Skeletal muscle cell (primary cell): ENCODE results near the gene KDM5A.
A peak's percentile ranks its signal among the peaks of the same experiment; 100 is the strongest.
"Not testable (repeated sequence)": the region's sequence is repeated elsewhere in the genome, so short reads cannot be mapped to it uniquely, and the experiment has no call there.

Experiments
- DNase-seq: peaks from one replicate; pipeline ENCODE4 v3.0.0-alpha.2; 2010; ENCODE audit warnings: low read depth
- H3K4me3 ChIP-seq: 2 replicates; pipeline ENCODE4 v1.5.1; 2011; ENCODE audit warnings: low read depth, mild to moderate bottlenecking, control low read depth, low read length, moderate library complexity

KDM5A gene

DNA sequence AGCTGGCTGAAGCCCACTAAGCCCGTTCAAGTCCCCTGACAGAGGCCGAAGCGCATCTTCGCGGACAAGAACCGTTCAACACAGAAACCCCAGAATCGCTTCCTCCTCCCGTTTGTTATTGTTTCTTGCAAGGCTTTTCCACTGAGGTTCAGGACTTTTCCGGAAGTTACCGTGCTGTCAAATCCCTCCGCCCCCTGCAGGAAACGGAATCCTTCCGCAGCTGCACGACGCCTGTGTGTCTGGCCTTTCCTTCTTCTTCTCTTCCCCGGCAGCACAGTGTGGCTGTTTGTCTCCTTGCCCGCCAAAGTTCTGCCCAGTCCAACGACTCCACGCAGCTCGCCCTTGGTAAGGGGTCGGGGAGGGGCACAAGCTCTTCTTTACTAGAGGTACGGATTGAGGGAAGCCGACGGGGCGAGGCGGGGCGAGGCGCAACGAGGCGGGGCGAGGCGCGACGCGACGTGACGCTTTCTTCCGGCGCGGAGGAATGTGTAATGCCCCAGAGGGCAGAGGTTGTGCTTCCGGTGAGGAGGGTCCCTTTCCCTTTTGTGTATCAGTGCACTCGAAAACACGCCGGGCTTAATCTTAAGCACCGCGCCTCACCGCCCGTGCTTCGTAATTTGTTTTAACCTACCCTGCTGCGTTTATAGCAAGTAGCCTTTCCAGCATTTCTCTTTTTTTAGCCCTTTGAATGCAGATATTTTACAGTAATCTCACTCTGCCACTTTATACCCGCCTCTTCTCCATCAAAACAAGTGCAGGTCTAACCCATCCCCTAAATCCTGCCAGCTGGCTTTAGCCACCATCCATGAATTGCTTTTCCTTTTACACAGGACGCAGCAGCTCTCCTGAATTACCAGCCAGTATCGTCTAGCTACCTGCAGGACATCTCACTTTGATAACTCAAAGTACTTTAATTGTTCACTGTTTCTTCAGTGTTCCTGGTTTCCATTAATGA lies at the start of gene KDM5A:
KDM5A (minus strand) TSS at position 179 of the 955 bp plus-strand sequence. CDS start 229 bp downstream, outside the sequence.
- peak; percentile 88 for DNase-seq
- peak within 1 kb of the TSS; percentile 95 for H3K4me3 ChIP-seq

DNA sequence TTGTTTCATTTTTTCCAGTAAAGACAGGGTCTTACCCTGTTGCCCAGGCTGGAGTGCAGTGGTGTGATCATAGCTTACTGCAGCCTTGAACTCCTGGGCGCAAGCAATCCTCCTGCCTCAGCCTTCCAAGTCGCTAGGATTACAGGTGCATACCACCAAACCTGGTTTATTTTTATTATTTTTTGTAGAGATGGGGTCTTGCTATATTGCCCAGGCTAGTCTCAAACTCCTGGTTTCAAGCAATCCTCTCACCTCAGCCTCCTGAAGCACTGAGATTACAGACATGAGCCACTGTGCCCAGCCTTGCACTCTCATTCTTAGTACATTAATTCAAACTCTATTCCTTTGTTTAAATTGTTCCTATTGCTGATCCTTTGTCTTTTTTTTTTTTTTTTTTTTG lies 46.6 kb upstream of the KDM5A start:
- DNase-seq, result not testable (repeated sequence)

DNA sequence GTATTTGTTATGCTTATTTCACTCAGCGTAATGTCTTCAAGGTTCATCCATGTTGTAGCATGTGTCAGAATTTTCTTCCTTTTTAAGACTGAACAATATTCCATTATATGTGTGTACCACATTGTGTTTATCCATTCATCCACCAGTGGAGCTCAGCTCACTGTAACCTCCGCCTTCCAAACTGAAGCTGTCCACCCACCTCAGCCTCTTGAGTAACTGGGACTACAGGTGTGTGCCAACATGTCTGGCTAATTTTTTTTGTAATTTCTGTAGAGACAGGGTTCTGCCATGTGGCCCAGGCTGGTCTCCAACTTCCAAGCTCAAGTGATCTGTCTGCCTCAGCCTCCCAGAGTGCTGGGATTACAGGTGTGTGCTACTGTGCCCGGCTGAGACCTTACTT lies 33.4 kb upstream of the KDM5A start:
- H3K4me3 ChIP-seq, result no peak overlapping the region
- no peak for DNase-seq

More for the DNA sequence above, 46.6 kb upstream of the KDM5A start:
- not testable (repeated sequence) for H3K4me3 ChIP-seq

DNA sequence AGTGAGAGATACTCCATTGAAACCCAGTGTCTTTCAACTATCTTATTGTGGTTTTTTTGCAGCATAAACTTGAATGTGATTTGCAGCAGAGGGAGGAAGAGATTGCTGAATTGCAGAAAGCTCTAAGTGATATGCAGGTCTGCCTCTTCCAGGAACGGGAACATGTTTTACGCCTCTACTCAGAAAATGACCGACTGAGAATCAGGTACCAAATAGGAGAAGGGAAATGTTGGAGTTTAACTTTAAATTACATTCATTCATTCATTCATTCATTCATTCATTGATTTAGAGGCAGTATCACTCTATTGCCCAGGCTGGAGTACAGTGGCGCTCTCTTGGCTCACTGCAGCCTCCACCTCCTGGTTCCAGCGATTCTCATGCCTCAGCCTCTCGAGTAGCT lies 29.3 kb upstream of the KDM5A start:
- H3K4me3 ChIP-seq, result no peak overlapping the region

DNA sequence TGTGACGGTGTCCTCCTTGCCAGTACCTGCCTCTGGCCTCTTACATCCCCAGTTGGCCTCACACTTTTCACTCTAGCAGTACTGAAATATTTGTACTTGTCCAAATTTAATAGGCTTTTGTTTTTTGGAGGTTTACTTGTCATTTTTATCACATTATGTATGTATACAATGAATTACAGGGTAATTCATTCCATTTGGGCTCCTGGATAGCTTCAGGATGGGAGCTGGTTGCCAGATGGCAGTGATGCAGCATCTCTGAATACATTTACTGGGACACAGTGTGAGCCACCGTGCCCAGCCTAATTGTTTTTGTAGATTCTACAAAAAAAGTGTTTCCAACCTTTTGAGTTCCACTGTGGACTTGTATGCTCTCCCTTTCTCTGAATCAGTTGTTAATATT lies 25.7 kb upstream of the KDM5A start:
- no peak overlapping the region for H3K4me3 ChIP-seq
- DNase-seq, result no peak

More for the DNA sequence above, 29.3 kb upstream of the KDM5A start:
- no peak for DNase-seq

DNA sequence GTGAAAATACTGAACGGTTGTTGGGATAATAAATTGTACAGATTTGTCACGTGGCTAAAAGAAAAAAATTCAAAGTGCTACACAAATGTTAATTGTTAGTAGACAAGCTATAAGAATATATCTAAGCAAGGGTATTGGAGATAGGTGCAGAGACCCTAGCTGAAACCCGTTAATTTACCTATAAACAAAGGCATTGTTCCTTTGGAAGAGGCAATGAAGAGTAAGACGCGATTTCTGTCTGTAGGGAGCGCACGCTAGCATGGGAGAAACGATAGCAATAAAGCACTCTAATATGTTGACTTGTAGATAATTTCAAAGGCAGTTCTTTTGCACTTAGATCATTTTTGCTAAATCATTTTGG lies 12.9 kb upstream of the KDM5A start:
- no peak for DNase-seq
- H3K4me3 ChIP-seq, result peak overlapping the region; percentile 60

DNA sequence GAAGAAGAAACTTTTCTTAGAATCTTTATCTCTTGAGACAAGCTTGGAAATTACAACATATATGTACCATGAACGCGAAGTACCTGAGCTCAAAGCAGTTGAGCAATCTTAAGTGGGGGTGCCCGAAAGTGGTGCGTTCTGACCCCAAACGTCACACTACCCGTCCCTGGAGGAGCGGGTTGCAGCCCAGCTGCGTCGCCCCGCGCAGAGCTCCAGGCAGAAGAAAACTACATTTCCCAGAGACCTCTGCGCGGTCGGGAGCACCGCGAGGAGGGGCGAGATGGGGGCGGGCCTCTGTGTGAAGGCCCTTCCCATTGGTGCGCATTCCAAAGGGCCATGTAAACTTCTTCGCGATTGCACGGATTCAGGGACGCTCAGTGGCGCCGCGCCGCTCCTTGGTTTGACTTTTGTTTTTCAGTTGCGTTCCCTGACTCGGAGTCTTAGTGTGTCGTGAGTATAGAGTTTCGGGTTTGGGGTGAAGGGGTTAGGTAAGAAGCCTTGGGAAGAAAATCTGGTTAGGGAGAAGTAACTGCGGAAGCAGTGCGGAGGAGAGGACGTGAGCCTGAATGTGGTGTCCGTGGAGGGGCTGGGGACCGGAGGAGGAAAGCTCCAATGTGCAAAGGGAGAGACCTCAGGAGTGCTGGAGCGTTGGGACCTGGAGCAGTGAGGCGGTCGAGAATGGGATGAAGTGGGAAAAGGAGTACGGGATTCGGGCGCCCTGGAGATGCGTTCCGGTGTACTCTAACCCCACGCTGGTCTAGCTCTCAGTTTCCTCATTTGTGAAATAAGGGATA lies 12.3 kb upstream of the KDM5A start, which contains the start of gene CCDC77:
CCDC77 (plus strand) TSS at position 410 of the 794 bp plus-strand sequence. CDS start 7,740 bp downstream, outside the sequence.
- DNase-seq, result peak; percentile 62
- H3K4me3 ChIP-seq, result peak within 1 kb of the TSS; percentile 60

DNA sequence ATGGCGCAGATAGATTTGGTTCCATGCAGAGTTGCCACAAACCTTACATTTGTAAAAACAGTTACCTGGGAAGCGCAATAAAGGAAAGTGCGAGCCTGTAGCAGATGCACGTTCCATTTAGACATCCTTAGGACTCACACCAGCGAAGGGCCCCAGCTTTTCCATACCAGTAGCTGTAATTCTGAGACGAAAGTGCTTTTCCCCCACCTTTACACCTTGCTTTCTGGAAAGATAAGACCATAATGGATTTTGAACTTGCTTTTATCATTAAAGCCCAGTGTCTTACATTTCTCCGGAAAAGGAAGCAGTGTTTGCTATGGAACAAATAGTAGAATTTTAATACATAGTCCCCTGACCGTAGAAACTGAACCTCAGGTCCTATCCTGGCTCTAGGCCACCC lies 11.7 kb upstream of the KDM5A start:
- peak overlapping the region; percentile 60 for H3K4me3 ChIP-seq
- no peak for DNase-seq

DNA sequence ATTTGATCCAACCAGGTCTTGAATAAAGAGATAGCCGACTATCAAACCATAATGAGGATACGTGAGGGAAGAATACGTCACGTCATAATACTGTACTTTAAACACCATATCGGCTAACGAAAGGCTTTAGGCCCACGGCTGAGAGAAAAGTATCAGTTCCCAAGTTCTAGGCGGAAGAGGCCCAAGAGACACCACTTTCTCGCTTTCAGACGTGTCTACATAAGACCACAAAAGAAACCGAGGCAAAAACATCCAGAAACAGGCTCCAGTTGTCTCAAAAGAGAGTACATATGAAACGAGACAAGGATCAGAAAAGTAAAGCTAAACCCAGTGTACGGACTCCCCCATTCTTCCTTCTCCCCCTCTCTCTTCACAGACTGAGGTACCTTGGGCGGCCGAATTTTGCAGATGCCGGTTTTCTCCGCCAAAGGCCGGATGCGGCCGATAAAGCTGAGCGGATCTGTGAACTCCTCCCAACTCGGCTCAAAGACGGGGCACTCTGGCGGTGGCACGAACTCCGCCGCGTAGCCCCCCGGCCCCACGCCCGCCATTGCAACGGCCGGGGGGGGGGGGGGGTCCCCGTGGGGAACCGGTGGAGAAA lies 479 bp downstream of the KDM5A start:
- H3K4me3 ChIP-seq, result peak overlapping the region; percentile 95
- DNase-seq, result no peak

DNA sequence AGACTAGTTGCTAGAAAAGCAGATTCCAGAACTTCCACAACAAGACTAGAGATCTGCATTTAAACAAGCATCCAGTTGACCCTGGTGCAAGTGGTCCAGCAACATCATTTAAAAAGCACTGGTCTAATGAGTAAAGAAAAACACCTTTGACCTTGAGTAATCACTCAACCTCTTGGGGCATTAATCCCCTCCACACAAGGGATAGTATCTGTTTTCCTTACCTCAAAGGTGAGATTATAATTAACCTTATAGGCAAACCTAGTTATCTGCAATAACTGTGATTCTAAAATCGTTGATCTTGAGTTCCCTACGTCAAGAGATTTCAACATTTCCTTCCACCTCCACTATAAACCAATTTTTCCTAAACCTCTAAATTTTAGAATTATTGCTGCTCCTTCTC lies 1.1 kb downstream of the KDM5A start:
- peak overlapping the region; percentile 95 for H3K4me3 ChIP-seq
- DNase-seq, result no peak

DNA sequence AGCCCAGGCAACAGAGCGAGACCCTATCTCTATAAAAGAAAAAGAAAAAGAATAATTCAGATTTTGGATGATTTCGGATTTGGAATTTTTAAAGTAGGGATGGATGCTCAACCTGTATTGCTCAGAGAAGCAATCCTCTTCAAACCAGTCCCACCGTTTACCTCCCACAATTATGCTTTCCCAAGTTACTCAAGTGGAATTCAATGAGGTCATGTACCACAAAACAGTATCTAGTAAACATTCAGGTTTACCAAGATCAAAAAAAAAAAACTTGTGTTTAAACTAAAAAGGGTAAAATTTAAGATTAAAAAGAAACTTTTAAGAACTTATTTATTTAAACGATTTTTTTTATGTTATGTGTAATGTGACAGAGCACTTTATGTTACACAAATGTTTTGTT lies 2.5 kb downstream of the KDM5A start:
- no peak for DNase-seq
- peak overlapping the region; percentile 95 for H3K4me3 ChIP-seq

DNA sequence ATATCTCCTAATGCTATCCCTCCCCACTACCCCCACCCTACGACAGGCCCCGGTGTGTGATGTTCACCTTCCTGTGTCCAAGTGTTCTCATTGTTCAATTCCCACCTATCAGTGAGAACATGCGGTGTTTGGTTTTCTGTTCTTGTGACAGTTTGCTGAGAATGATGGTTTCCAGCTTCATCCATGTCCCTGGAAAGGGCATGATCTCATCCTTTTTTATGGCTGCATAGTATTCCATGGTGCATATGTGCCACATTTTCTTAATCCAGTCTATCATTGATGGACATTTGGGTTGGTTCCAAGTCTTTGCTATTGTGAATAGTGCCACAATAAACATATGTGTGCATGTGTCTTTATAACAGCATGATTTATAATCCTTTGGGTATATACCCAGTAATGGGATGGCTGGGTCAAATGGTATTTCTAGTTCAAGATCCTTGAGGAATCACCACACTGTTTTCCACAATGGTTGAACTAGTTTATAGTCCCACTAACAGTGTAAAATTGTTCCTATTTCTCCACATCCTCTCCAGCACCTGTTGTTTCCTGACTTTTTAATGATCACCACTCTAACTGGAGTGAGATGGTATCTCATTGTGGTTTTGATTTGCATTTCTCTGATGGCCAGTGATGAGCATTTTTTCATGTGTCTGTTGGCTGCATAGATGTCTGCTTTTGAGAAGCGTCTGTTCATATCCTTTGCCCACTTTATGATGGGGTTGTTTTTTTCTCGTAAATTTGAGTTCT lies 18.2 kb downstream of the KDM5A start:
- H3K4me3 ChIP-seq, DNase-seq: not testable (repeated sequence)

DNA sequence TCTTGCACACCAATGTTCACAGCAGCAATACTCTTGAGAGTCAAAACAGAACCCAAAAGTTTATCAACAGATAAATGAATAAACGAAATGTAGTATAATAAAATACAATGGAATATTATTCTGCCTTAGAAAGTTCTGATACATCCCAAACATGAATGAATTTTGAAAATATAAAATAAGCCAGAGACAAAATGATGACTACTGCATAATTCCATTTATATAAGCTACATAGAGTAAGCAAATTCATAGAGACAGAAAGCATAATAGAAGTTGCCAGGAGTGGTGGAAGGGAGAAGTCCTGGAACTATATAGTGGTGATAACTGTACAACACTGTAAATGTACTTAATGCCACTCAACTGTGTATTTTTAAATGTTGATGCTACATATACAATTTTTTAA lies 21.1 kb downstream of the KDM5A start:
- no peak overlapping the region for H3K4me3 ChIP-seq
- no peak for DNase-seq

DNA sequence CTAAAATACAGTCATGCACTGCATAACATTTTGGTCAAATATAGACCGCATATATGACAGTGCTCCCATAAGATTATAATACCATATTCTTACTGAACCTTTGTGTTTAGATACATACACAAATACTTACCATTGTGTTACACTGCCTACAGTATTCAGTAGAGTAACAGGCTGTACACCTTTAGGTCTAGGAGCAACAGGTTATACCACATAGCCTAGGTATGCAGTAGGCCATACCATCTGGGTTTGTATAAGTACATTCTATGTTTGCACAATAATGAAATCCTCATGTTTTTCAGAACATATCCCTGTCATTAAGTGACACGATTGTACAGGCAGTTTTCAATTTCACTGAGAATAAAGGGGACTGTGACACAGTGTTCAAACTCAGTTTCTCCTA lies 22.3 kb downstream of the KDM5A start:
- DNase-seq, result no peak
- no peak overlapping the region for H3K4me3 ChIP-seq

DNA sequence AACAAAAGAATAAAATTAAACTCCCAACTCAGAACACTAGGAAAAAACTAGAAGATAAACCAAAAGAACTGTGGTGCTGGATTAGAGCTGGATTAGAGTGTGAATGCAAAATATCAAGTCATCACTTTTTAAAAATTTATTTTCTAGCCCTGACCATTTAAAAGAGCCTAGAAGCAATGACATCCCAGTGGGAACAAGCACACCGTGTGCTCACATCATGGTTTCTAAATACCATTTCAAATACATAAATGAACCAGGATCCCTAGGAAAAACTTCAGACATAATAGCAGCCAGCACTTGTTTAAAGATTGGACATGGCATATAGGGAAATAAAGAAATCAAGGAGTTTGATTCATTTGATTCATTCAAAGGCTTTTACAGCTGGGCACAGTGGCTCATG lies 30.0 kb downstream of the KDM5A start:
- DNase-seq, result no peak

DNA sequence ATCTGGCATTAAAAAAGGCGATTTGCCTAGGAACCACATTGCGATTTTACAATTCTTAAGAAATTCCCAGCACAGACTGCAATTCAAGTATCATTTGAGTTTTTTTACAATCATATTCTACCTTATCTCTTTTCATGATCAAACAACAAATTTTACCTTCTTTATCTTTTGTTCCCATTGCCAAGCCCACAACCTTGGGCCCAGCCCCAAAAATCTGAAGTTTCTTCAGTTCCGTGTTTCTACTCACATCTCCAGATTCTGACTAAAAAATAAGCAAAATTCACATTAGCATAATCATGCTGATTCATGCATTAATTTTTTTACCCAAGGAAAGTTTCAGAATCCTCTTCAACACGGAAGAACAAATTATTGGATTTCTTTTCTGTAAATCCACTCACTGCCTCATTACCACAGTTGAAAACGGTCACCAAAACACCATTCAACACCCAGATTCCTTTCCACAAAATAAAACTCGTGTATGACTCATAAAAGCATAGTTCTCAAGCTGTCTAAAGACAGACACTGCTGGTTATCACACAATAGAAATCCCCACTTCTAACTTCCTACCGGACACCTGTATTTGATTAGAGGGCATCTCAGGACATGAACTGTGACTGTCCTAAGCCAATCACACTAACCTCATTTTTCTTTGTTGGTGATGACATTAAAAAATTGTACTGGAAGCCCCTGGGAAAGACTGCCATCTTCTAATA lies 32.7 kb downstream of the KDM5A start:
- no peak for DNase-seq
- H3K4me3 ChIP-seq, result no peak overlapping the region

More for the DNA sequence above, 30.0 kb downstream of the KDM5A start:
- no peak overlapping the region for H3K4me3 ChIP-seq

DNA sequence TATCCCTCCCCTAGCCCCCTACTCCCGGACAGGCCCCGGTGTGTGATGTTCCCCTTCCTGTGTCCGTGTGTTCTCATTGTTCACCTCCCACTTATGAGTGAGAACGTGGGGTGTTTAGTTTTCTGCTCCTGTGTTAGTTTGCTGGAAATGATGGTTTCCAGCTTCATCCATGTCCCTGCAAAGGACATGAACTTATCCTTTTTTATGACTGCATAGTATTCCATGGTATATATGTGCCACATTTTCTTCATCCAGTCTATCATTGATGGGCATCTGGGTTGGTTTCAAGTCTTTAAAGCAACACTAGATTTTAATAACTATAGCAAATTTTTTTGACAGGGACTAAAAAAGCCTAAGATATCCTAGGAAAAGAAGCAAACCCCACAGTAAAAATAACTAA lies 37.9 kb downstream of the KDM5A start:
- not testable (repeated sequence) for DNase-seq, H3K4me3 ChIP-seq

DNA sequence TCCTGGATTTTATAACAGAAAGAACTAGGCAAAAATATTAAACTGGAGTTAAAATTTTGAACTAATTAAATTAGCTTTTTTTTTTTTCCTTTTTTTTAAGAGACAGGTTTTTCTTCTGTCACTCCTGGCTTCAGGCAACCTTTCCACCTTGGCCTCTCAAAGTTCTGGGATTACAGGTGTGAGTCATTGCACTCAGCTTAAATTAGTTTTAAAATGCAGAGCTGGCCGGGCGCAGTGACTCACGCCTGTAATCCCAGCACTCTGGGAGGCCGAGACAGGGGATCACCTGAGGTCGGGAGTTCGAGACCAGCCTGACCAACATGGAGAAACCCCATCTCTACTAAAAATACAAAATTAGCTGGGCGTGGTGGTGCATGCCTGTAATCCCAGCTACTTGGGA lies 39.5 kb downstream of the KDM5A start:
- H3K4me3 ChIP-seq, result not testable (repeated sequence)

DNA sequence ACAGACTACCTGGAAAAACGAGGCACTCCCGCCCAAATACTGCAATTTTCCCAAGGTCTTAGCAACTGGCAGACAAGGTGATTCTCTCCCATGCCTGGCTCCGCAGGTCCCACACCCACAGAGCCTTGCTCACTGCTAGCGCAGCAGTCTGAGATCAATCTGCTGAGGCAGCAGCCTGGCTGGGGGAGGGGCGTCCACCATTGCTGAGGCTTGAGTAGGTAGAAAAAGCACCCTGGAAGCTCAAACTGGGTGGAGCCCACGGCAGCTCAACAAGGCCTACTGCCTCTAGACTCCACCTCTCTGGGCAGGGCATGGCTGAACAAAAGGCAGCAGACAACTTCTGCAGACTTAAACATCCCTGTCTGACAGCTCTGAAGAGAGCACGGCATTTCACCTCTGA lies 46.1 kb downstream of the KDM5A start:
- not testable (repeated sequence) for DNase-seq, H3K4me3 ChIP-seq

More for the DNA sequence above, 39.5 kb downstream of the KDM5A start:
- DNase-seq, result not testable (repeated sequence)
